Measurements from ENCODE around the gene LHFPL4.

GRCh38 chr3:9534429-9534828, 19.2 kb downstream of the LHFPL4 start:
- TF ChIP-seq, protein P1, sequence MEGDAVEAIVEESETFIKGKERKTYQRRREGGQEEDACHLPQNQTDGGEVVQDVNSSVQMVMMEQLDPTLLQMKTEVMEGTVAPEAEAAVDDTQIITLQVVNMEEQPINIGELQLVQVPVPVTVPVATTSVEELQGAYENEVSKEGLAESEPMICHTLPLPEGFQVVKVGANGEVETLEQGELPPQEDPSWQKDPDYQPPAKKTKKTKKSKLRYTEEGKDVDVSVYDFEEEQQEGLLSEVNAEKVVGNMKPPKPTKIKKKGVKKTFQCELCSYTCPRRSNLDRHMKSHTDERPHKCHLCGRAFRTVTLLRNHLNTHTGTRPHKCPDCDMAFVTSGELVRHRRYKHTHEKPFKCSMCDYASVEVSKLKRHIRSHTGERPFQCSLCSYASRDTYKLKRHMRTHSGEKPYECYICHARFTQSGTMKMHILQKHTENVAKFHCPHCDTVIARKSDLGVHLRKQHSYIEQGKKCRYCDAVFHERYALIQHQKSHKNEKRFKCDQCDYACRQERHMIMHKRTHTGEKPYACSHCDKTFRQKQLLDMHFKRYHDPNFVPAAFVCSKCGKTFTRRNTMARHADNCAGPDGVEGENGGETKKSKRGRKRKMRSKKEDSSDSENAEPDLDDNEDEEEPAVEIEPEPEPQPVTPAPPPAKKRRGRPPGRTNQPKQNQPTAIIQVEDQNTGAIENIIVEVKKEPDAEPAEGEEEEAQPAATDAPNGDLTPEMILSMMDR (IDR thresholded peaks at IDR 0.05 in 8 of 11, conservative IDR thresholded peaks at IDR 0.05 in 3 of 11), result no peak
- no peak for TF ChIP-seq POLR2AphosphoS5 (IDR thresholded peaks at IDR 0.05)
